ENCODE results near the gene HEATR3.

The HEATR3 gene

DNA sequence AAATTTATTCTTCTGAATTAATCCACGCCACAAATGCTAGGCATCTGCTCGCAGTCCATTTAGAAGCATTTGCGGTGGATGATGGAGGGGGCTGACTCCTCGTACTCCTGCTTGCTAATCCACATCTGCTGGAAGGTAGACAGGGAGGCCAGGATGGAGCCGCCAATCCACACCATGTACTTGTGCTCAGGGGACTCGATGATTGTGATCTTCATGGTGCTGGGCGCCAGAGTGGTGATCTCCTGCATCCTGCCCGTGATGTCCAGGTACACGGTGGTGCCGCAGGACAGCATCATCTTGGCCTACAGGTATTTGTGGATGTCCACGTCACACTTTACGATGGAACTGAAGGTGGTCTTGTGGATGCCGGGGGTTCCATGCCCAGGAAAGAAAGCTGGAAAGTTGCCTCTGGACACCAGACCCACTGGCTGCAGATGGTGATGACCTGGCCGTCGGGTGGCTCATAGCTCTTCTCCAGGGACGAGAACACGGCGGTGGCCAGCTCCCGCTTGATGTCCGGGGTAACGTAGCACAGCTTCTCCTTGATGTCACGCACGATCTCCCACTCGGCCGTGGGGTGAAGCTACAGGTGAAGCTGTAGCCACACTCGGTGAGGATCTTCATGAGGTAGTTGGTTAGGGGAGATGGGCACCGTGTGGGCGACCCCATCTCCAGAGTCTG lies 7.5 kb upstream of the HEATR3 start:
- no peak for DNase-seq

DNA sequence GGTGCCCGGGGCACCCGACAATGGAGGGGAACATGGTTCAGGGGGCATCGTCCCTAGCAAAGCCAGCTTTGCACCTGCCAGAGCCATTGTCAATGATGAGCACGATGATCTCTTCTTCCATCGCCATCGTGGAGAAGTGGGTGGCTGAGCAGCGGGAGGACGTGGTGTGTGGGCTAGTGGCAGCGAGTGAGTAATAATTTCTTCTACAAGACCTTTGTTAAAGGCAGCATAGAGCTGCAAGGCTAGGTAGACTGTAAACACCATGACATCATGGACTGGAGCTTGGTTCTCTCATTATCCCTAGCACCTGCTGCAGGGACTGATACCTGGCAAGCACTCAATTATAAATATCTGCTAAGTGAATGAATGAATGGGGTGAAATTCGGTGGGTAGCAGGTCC lies 6.7 kb upstream of the HEATR3 start:
- no peak for DNase-seq

DNA sequence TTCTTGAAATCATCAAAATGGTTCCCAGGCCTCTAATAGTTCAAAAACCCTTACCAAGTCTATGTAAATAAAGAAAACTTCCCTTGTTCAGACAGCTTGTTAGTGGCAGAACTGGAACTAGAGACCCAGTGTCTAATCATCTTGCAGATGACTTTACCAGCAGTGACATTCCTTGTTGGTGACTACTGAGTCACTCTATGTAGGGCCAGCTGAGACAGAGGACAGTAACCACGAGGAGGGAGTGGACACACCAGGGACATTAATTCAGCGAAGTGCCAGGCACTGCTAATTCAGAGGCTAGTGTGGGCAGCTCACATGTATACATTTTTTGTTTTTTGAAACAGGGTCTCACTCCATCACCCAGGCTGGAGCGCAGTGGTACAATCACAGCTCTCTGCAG lies 6.1 kb upstream of the HEATR3 start:
- DNase-seq: no peak

DNA sequence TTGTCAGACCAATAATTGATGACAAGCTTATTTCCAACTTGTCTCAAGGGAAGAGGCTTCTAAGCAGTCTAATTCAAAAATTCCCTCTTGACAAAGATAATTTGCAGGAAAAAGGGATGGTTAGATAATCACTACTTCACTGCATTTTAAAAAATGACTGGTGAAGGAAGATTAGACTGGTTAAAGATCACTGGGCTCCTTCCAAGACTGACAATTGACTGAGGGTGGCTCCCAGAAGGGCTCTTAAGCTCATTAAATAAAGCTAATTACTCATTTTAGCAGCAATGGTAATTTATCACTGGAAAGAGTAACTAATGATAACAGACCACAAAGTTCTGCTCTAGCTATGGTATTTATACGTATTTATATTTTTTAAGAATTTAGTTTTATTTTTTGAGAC lies 4.4 kb upstream of the HEATR3 start:
- DNase-seq: peak; percentile 7

DNA sequence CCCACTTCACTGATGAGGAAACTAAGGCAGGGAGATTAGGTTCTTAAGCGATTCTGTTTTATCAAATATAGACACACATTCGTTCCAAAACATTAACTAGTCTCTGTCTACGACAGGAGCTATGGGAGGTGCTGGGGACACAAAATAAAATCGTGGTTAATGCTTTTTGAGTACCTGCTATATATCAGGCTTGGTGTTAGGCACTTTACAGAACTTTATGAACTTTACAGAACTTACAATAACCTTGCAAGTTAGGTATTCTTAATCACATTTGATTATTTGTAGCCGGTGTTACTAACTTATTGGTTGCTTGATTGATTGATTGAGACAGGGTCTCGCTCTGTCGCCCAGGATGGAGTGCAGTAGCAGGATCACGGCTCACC lies 538 bp upstream of the HEATR3 start:
- no peak for DNase-seq

DNA sequence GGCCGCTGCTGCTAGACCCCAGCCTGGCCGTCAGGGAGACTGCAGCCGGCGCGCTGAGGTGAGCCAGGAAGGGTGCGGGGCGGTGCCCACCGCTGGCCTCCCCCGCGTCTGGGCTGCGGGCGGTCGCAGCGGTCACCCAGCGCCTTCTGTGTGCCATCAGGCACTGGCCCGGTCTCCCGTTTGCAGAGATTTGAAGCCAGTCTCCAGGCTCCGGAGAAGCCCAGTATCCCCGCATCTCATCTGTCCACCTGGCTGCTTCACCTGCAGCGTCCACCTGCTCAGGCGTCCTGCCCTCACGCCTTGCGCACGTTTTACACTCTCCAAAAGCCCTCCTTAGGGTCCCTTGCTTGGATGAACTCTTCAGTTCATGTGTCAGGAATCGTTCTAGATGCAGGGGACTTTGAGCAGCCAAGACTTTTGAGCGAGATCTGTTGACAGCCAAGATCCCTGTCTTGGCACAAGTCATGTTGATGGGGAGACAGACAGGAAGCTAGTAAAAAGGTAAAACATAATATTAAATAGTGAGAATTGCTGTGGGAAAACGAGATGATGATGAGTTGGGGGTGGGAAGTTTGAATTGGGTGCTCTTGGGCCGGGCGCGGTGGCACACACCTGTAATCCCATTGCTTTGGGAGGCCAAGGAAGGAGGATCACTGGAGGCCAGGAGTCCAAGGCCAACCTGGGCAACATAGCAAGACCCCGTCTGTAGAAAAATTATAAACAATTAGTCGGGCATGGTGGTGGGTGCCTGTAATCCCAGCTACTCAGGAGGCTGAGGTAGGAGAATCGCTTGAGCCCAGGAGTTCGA lies 916 bp downstream of the HEATR3 start:
- DNase-seq: no peak

DNA sequence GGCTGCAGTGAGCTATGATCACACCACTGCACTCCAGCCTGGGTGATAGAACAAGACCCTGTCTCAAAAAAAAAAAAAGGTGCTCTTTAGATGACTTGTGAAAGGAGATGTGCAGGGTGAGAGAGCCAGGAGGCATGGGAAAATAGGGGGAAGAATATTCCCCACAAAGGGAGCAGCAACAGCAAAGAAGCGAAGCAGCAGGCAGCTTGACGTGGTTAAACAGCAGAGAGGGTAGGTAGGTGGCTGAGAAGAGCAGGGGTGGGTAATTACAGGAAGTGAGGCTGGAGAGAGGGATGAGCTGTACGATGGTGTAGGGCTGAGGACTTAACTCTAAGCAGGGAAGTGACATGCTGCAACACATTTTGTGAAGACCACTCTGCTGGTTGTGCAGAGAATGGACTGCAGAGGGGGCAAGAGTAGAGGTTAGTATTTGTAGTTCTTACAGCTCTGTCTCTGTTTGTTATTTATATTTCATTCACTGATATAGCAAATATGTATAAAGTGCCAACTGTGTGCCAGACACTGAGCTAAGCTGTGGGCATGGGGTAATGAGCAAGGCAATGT lies 1.6 kb downstream of the HEATR3 start:
- peak; percentile 34 for DNase-seq

DNA sequence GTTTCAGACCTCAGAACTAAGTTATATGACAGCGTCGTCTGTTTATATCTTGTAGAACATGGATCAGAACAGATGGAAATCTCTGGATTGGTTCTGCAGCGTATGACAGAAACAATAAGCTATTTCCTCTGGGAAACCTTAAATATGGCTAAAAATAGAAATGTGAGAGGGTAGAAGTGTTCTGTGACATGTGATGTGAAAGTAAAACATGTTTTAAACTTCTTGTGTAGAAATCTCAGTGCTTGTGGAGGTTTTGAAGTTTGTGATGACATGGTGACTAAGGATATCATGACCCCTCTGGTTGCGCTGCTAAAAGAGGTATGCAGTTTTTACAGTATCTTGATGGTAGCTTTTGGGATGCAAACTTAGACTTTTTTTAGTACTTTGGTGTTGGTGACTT lies 2.8 kb downstream of the HEATR3 start:
- DNase-seq: no peak

DNA sequence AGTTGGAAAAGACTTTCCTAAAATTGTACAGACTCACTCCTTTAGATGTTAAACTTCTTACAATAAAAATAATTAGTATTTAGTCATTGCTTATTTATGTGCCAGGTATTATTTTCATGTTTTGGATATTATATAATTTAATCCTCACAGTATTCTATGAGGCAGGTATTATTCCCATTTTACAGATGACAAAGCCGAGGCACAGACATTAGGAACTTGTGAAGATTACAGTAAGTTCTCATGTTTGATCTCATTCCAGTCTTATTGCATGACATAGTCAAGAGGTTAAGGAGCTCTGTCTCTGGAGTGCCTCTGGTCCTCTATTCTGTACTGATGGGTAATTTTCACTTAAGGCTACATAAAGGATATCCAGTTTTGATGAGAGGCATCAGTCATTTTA lies 3.3 kb downstream of the HEATR3 start:
- no peak for DNase-seq

DNA sequence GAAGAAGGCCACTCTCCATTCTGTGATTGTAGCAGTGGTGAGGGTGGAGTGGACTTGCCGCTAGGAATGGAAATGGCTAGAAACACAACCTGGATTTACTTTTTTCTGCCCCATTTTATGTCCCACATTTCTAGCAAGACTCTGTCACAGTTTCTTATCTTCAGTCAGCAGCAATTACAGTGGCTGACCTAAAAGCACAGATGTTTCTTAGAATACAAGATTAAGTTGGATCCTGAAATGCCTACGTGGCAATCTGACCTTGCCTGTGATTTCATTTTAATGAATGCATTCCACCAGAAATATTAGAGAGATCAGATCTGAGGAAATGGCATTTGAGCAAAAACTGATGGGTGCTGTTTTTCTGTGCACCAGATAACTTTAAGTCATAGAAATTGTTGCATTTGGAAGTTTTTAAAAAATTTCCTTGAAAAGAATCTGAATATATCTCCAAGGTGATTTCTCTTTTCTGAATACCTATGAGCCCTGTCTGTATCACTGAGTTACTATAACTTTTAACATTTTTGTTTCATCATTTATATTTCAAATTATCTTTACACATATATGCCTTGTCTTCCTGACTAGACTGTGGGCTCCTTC lies 5.4 kb downstream of the HEATR3 start:
- DNase-seq: no peak

DNA sequence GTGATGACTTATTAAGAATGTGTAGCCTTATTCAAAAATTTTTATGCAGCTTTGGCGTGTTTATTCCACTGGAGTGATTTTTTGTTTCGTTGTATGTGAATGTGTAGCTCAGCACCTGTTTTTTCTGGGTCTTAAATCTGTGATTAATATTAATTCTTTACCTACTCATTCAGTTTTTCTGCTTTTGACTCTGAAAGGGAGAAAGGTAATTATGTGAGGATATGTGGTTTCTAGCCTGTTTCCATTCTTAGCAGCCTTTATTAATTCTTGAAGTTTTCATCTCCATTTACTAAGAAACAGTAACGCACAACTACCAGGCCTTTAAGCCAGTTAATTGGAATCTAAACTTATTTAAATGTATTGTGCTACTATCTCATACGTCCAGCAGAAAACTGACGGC lies 7.0 kb downstream of the HEATR3 start:
- no peak for DNase-seq

DNA sequence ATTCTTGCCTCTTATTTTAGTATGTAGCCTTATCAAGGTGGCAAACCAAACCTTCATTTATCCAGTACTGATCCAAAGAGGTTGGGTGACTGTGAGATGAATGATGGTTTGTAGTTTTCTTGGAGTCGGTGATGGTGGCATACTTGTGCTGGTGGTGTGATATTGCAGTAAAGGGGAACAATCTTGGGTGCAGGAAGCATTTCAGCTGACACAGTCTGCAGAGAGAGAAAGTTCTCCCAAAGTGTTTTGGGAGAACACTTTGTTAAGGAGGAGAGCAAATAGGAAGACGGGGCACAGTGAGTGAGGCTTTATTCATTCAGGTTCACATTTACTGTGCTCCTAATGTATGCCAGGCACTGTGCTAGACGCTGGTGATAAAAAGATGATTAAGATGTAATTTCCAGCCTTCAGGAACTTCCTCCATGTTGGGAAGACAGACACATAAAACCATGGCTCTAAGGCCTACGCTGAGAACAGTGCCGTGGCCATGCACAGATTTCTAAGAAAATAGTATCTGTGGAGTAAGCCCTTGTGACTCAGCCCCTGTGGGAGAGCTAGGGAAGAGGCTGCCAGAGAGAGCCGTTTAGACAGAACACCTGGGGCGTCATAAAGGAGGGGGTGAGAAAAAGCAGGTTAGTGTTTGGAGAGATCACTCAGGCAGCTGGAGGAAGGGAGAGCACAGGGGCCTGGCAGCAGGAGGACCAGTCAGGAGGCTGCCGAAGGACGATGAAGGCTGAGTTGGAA lies 13.8 kb downstream of the HEATR3 start:
- DNase-seq: no peak

DNA sequence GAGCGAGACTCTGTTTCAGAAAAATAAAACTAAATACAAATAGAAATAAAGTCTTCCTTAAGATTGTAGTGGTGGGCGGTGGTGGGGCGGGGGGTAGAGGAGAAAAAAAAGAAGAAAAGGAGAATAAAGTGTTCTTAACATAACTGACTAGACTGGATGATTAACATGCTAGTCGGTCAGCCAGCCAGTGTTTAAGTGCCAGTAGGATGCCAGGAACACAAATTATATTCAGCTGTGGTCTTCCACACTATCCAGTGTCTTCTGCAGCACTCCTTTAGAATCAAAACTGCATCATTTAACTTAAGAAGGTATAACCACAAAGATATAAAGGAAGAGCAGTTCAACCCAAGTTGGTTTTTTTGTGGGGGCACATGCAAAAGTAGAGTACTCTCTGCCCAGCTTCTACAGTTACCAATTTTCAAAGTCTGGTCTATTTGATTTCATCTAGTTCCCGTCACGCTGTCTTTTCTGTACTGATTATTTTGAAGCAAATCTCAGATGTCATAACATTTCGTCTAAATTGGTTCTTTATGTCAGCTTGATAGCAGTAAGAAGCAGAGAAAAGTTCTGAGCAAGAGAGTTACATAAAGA lies 15.8 kb downstream of the HEATR3 start:
- DNase-seq: no peak

DNA sequence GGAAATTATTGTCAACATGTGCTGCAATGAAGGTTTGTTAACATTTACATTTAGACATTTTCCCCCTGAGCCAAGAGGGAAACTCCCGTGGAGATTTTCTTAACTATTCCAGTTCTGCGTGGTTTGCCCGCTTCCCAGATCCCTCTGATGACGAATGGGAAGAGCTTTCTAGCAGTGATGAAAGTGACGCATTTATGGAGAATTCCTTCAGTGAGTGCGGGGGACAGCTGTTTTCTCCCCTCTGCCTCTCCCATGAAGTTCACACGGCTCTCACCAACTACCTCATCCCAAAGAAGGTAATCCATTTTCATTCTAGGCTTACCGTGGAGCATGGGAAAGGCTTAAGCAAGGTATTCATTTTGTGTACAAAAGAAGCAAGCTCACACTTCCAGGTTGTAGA lies 18.2 kb downstream of the HEATR3 start:
- DNase-seq: no peak

DNA sequence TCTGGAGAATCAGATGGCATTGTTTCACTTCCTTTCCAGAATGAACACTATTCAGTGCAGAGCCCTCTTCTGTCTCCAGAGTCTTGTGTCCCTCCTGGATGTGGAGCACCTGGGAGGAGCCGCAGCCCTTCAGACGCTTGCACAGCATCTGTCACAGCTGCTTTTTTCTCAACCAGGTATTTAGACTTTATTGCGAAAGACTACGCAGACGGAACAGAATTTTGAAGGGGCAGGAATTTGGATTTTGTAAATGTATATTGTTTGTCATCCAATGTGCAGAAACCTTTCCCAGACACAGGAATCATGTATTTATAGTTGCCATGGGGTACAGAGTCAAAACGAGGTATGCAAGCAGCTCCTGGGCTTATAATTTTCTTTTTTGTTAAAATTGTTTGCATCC lies 20.4 kb downstream of the HEATR3 start:
- DNase-seq: no peak

DNA sequence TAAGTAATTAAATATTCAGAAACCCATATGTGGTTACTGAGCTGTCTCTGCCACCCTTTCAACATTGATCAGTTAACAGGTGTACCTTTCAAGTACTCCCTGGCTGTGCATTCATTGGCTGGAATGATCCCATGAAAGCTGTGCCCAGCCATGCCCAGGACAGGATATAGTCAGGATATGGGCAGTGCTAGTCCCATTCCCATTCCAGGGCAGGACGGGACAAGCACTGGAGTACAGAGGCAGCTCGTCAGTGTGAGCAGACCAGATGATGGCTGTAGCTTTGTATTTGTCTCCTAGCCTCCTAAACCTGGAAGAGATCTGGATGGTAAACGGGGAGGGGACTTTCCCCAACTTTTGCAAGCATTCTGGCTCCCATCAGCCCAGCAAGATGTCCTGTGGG lies 22.5 kb downstream of the HEATR3 start:
- no peak for DNase-seq

DNA sequence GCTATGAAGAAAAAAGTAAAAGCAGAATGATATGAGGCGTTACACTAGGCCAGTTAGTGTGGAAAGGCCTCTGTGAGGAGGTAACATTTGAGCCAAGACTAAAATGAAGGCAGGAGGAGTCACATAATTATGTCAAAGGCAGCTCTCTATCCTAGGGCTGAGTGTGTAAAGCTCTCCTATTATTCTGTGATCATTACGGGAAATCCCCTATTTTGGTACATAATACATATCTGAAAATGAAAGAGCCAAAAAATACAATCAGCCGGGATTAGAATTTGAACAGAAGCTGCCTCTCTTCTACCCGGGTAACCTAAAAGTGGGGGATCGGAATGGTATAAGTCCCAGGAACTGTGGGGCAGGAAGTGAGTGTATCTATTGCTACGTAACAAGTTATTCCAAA lies 27.1 kb downstream of the HEATR3 start:
- no peak for DNase-seq

DNA sequence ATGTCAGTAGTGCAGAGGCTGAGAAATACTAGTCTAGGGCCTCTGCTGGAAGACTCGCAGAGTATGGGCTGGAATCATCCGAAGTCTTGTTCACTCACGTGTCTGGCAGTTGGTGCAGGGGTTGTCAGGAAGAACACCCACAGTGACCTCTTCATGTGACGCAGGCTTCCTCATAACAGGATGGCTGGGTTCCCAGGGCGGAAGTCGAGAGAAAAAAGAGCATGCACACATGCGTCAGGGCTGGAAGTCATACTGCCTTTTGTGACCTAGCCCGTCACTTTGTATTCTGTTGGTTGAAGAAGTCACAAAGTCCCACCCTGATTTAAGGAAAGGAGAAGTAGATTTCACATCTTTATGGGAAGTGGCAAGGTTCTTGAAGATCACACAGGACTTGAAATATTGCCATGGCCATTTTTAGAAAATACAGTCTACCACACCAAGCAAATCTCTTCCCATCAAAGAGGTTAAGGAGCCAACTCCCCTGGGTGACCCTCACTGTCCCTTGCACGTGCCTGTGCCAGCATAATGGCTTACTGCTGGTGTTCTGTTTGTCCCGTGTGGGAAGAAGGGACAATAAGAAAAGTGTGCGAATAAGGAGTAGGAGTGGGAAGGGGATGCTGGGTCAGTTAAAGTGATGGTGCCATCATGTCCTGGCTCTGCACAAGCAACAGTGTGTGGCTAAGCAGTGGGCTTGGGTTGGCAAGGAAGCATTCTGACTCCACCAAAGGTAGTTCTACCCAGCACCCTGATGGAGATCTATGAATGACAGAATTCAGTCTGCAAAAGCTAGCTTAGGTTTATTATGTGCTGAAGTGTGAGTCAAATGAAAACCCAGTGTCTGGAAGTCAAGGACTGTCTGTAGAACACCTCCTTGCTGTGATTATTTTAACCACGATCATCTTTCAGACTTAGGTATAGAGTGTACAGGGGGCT lies 28.1 kb downstream of the HEATR3 start:
- DNase-seq: no peak

DNA sequence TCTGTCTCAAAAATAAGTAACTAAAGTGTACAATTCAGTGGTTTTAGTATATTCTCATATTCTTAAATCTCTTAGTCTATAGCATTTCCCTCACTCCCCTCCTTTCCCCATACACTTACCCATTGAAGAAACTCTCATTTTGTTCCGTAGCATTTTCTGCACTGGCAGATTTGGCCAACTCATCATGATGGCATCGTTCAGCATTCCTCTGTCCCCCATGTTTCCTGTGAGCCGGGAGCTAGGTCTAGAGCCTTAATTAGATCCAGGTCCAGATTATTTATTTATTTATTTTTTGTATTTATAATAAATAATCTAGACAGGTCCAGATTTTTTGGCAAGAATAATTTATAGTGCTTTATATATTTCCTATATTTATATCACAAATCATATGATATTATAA lies 31.0 kb downstream of the HEATR3 start:
- DNase-seq: no peak

DNA sequence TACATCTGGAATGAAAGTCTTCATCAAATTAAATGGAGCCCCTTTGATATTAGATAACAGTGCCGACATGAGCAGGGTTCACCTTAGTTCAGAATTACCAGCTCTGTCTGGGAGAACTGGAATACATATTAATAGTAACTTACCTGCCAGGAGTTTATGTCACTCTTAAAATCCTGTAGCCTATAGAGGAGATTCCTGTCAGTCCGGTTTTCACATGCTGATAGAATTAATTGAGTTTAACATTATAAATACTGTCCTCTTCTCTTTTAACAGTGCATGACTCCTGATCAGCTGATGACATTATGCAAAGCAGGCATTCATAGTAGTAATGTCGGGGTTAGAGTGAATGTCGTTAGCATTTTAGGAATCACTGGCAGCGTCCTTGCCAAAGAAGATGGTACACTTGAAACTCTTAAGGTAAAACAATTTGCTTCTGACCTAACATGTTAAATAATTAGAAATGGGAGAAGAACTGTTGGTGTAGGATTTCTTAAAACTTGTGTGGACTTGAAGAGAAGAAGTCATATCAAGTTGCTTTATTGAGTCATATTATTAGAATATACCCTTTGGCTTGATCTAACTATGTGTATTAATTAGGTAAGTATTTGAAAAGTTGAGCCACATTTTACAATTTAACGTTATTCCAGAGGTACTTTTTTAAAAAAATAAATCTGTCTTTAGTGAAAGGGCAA lies 34.3 kb downstream of the HEATR3 start:
- DNase-seq: no peak

Data from NCI-H2227 treated with DMSO at 0.1 percent for 48 hours (cell line).